DOHH2 (cell line): ENCODE results near the gene PDGFC.

Source experiments
- CTCF ChIP-seq: fragments of 200-600 bp; sonication (generic); IDR thresholded peaks from one replicate; pipeline ENCODE4 v1.5.1; 2014; ENCODE audit warnings: antibody characterized with exemption, mild to moderate bottlenecking, low read depth, low read length; ENCODE audit not compliant: poor library complexity, severe bottlenecking
- EZH2phosphoT487 ChIP-seq: fragments of 200-600 bp; sonication (generic); IDR thresholded peaks from 2 replicates; pipeline ENCODE4 v1.6.1; 2017; ENCODE audit warnings: borderline replicate concordance, mild to moderate bottlenecking, antibody characterized with exemption, low read length, moderate library complexity, mixed read lengths

- TF ChIP-seq CTCF: no peak
- no peak for TF ChIP-seq EZH2phosphoT487
These were observed 147.0 kb downstream of the PDGFC start for GRCh38 chr4:156824451-156825060.
